GM23338 (cell line): ENCODE measurements around the gene LILRA6. TPM values are rescaled to one million over a fixed set of nuclear protein-coding genes. Genes with fewer than 3 reads are reported as not detected.

ENCODE experiments used
- ATAC-seq: fragments of 200-7000 bp; cut with Tn5 transposase; 3 replicates; pipeline ENCODE4 v1.9.1; 2020
- DNase-seq: peaks from one replicate; pipeline ENCODE4 v3.0.0-alpha.2; 2015; ENCODE audit warnings: low spot score
- H2AFZ ChIP-seq: fragments of 200-600 bp; sonication (generic); 2 replicates; pipeline ENCODE4 v1.8.0; 2016; ENCODE audit warnings: antibody characterized with exemption, mild to moderate bottlenecking, moderate library complexity
- H3F3A ChIP-seq: fragments of 200-600 bp; sonication (generic); replicated peaks from 2 replicates; pipeline ENCODE4 v1.8.0; 2017; ENCODE audit warnings: antibody characterized with exemption, mixed run types, low read depth
- H3K27ac ChIP-seq: fragments of 200-600 bp; sonication (generic); 2 replicates; pipeline ENCODE4 v1.6.1; 2016; ENCODE audit warnings: low read depth
- H3K27me3 ChIP-seq: fragments of 200-600 bp; sonication (generic); 2 replicates; pipeline ENCODE4 v1.8.0; 2016; ENCODE audit warnings: mild to moderate bottlenecking, mixed run types, moderate library complexity; ENCODE audit not compliant: insufficient read depth
- H3K36me3 ChIP-seq: fragments of 200-600 bp; sonication (generic); 2 replicates; pipeline ENCODE4 v1.8.0; 2016; ENCODE audit warnings: mild to moderate bottlenecking; ENCODE audit not compliant: insufficient read depth
- H3K4me1 ChIP-seq: fragments of 200-600 bp; sonication (generic); 2 replicates; pipeline ENCODE4 v1.8.0; 2016; ENCODE audit warnings: mild to moderate bottlenecking, moderate library complexity; ENCODE audit not compliant: insufficient read depth
- H3K4me2 ChIP-seq: fragments of 200-600 bp; sonication (generic); 2 replicates; pipeline ENCODE4 v1.7.1; 2017; ENCODE audit warnings: mixed run types
- H3K4me3 ChIP-seq: fragments of 200-600 bp; sonication (generic); 2 replicates; pipeline ENCODE4 v1.6.1; 2016; ENCODE audit warnings: mixed run types
- H3K79me2 ChIP-seq: fragments of 200-600 bp; sonication (generic); replicated peaks from 2 replicates; pipeline ENCODE4 v1.8.0; 2017; ENCODE audit warnings: mild to moderate bottlenecking; ENCODE audit not compliant: insufficient read depth
- H3K9me2 ChIP-seq: fragments of 200-600 bp; sonication (generic); 2 replicates; pipeline ENCODE4 v1.8.0; 2017; ENCODE audit not compliant: insufficient read depth
- H4K20me1 ChIP-seq: fragments of 200-600 bp; sonication (generic); replicated peaks from 2 replicates; pipeline ENCODE4 v1.8.0; 2017; ENCODE audit warnings: mild to moderate bottlenecking; ENCODE audit not compliant: insufficient read depth
- H3K27ac Mint-ChIP-seq: 2 replicates; pipeline ENCODE4 v1.8.0; 2020; ENCODE audit warnings: inconsistent platforms, mild to moderate bottlenecking, moderate library complexity, mixed read lengths
- H3K27me3 Mint-ChIP-seq: 3 replicates; pipeline ENCODE4 v1.8.0; 2022; ENCODE audit warnings: low read depth, mild to moderate bottlenecking, moderate library complexity, mixed read lengths, inconsistent platforms; ENCODE audit not compliant: insufficient read depth, poor library complexity
- H3K36me3 Mint-ChIP-seq: 3 replicates; pipeline ENCODE4 v1.8.0; 2021; ENCODE audit warnings: low read depth, mild to moderate bottlenecking, inconsistent platforms, moderate library complexity, mixed read lengths
- H3K4me1 Mint-ChIP-seq: 3 replicates; pipeline ENCODE4 v1.8.0; 2020; ENCODE audit warnings: mild to moderate bottlenecking, inconsistent platforms, mixed read lengths
- H3K4me3 Mint-ChIP-seq: 3 replicates; pipeline ENCODE4 v1.8.0; 2021; ENCODE audit warnings: moderate library complexity, mild to moderate bottlenecking, inconsistent platforms, mixed read lengths
- H3K9me3 Mint-ChIP-seq: 3 replicates; pipeline ENCODE4 v1.8.0; 2020; ENCODE audit warnings: moderate library complexity, mild to moderate bottlenecking, inconsistent platforms, mixed read lengths
- EZH2 ChIP-seq: fragments of 200-600 bp; sonication (generic); IDR thresholded peaks from one replicate; pipeline ENCODE4 v1.8.0; 2017; ENCODE audit warnings: antibody characterized with exemption, mild to moderate bottlenecking, low read depth; ENCODE audit not compliant: unreplicated experiment
- polyA plus RNA-seq: library from polyadenylated mRNA; unstranded; fragments of >200 nt; fragmentation: Nextera tagmentation; extraction: Ambion mirVana; gene quantifications from 2 replicates; pipeline ENCODE4 v1.2.1, GENCODE V29; 2016
- total RNA-seq: library from RNA; depleted of rRNA; stranded (reverse); fragments of >200 nt; shearing (Covaris generic); gene quantifications from 2 replicates; pipeline ENCODE4 v1.2.3, GENCODE V29; 2014
- TF ChIP-seq, protein P1 (sequence below): fragments of 250-450 bp; sonication (Bioruptor Pico); IDR thresholded peaks from 2 replicates; pipeline ENCODE4 v1.5.0; 2020; ENCODE audit warnings: mild to moderate bottlenecking, moderate library complexity
- TF ChIP-seq, protein P2 (sequence below), 2 experiments: fragments of 200-600 bp in 1 of 2; sonication (generic) in 1 of 2; conservative IDR thresholded peaks; 2 replicates each; pipeline versions ENCODE4 v1.5.1 to v1.6.1; 2016 to 2017; ENCODE audit warnings: antibody characterized with exemption in 2 of 2, low read depth in 2 of 2, mild to moderate bottlenecking in 2 of 2, moderate library complexity in 1 of 2

Gene LILRA6
- total and polyA plus RNA-seq, 2 experiments from 2014 or later: not detected

DNA sequence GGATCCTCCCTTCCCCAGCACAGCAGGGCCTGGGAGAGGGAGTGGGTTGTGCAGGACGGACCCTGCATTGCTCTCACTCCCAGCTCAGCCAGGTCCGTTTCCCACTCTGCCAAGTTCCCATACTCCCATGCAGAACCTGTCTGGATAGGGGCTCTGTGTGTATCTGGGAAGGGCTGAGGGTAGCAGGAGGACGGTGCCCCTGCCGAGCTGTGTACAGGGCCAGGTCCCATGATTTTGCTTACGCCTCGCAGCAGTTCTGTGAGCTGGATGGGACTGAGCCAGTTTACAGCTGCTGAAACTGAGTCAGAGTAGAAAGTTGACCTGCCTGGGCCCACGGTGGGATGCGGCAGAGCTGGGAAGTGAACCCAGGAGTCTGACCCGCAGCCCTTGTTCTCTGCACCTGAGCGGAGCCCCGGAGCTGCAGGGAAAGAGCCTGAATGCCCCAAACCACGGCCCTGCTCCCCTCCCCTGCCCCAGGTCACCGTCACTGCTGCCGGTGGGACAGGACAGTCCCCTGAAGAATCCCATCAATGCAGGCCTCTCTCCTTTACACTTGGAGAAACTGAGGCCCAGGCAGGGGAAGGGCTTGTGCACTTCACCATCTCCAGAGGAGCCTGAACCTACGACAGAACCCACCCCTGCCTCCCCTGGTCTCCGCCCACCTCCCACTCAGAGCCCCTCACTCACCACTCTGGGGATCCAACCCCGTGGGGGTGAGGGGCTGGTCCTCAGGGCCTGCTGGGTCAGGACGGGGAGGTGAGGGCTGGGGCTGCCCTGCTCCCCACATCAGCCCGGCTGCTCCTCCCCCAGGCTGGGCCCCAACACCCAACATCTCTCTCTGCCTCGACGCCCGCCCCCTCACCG is 11.0 kb upstream of the LILRA6 start:
- H3K79me2 ChIP-seq: no peaks in the 10 kb centered on the region
- TF ChIP-seq, protein P1, sequence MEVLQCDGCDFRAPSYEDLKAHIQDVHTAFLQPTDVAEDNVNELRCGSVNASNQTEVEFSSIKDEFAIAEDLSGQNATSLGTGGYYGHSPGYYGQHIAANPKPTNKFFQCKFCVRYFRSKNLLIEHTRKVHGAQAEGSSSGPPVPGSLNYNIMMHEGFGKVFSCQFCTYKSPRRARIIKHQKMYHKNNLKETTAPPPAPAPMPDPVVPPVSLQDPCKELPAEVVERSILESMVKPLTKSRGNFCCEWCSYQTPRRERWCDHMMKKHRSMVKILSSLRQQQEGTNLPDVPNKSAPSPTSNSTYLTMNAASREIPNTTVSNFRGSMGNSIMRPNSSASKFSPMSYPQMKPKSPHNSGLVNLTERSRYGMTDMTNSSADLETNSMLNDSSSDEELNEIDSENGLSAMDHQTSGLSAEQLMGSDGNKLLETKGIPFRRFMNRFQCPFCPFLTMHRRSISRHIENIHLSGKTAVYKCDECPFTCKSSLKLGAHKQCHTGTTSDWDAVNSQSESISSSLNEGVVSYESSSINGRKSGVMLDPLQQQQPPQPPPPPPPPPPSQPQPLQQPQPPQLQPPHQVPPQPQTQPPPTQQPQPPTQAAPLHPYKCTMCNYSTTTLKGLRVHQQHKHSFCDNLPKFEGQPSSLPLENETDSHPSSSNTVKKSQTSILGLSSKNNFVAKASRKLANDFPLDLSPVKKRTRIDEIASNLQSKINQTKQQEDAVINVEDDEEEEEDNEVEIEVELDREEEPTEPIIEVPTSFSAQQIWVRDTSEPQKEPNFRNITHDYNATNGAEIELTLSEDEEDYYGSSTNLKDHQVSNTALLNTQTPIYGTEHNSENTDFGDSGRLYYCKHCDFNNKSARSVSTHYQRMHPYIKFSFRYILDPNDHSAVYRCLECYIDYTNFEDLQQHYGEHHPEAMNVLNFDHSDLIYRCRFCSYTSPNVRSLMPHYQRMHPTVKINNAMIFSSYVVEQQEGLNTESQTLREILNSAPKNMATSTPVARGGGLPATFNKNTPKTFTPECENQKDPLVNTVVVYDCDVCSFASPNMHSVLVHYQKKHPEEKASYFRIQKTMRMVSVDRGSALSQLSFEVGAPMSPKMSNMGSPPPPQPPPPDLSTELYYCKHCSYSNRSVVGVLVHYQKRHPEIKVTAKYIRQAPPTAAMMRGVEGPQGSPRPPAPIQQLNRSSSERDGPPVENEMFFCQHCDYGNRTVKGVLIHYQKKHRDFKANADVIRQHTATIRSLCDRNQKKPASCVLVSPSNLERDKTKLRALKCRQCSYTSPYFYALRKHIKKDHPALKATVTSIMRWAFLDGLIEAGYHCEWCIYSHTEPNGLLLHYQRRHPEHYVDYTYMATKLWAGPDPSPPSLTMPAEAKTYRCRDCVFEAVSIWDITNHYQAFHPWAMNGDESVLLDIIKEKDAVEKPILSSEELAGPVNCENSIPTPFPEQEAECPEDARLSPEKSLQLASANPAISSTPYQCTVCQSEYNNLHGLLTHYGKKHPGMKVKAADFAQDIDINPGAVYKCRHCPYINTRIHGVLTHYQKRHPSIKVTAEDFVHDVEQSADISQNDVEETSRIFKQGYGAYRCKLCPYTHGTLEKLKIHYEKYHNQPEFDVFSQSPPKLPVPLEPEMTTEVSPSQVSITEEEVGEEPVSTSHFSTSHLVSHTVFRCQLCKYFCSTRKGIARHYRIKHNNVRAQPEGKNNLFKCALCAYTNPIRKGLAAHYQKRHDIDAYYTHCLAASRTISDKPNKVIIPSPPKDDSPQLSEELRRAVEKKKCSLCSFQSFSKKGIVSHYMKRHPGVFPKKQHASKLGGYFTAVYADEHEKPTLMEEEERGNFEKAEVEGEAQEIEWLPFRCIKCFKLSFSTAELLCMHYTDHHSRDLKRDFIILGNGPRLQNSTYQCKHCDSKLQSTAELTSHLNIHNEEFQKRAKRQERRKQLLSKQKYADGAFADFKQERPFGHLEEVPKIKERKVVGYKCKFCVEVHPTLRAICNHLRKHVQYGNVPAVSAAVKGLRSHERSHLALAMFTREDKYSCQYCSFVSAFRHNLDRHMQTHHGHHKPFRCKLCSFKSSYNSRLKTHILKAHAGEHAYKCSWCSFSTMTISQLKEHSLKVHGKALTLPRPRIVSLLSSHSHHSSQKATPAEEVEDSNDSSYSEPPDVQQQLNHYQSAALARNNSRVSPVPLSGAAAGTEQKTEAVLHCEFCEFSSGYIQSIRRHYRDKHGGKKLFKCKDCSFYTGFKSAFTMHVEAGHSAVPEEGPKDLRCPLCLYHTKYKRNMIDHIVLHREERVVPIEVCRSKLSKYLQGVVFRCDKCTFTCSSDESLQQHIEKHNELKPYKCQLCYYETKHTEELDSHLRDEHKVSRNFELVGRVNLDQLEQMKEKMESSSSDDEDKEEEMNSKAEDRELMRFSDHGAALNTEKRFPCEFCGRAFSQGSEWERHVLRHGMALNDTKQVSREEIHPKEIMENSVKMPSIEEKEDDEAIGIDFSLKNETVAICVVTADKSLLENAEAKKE (CRISPR knock-in tag): no peak
- TF ChIP-seq, protein P2, sequence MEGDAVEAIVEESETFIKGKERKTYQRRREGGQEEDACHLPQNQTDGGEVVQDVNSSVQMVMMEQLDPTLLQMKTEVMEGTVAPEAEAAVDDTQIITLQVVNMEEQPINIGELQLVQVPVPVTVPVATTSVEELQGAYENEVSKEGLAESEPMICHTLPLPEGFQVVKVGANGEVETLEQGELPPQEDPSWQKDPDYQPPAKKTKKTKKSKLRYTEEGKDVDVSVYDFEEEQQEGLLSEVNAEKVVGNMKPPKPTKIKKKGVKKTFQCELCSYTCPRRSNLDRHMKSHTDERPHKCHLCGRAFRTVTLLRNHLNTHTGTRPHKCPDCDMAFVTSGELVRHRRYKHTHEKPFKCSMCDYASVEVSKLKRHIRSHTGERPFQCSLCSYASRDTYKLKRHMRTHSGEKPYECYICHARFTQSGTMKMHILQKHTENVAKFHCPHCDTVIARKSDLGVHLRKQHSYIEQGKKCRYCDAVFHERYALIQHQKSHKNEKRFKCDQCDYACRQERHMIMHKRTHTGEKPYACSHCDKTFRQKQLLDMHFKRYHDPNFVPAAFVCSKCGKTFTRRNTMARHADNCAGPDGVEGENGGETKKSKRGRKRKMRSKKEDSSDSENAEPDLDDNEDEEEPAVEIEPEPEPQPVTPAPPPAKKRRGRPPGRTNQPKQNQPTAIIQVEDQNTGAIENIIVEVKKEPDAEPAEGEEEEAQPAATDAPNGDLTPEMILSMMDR (conservative IDR thresholded peaks at IDR 0.05; ENCODE audit: low read depth in 2 of 2): no peak
- no peak for TF ChIP-seq EZH2
- Mint-ChIP-seq H3K36me3 (no peaks in the 10 kb centered on the region), H3K27me3 (peaks cover 5% of the 10 kb centered on the region), H3K9me3 (no peaks in the 10 kb centered on the region), H3K4me1 (peaks cover 4% of the 10 kb centered on the region; the same call in 1 of the 3 replicates), H3K4me3 (no peak overlapping the region), H3K27ac (no peak overlapping the region)
- no peaks in the 10 kb centered on the region for H3K36me3 ChIP-seq
- ATAC-seq (no peak), DNase-seq (no peak)
- H2AFZ ChIP-seq: no peak overlapping the region
- no peak overlapping the region for H3K4me3 ChIP-seq
- H4K20me1 ChIP-seq: no peaks in the 10 kb centered on the region
- H3K9me2 ChIP-seq: no peaks in the 10 kb centered on the region
- no peaks in the 10 kb centered on the region for H3K4me1 ChIP-seq
- no peak overlapping the region for H3K4me2 ChIP-seq
- H3K27ac ChIP-seq: no peak overlapping the region
- no peaks in the 10 kb centered on the region for H3F3A ChIP-seq
- no peaks in the 10 kb centered on the region for H3K27me3 ChIP-seq
